DND-41 (cell line): ENCODE results near the gene ZG16B.

Source experiments
- ATAC-seq: fragments of 200-7000 bp; cut with Tn5 transposase; 3 replicates; pipeline ENCODE4 v1.9.1; 2021; ENCODE audit warnings: low read depth; ENCODE audit not compliant: insufficient read depth
- DNase-seq: peaks from one replicate; pipeline ENCODE4 v3.0.0-alpha.2; 2020
- H2AFZ ChIP-seq: 2 replicates; pipeline ENCODE4 v1.6.0; 2012; ENCODE audit warnings: low read depth, low read length
- H3K27ac ChIP-seq: 2 replicates; pipeline ENCODE4 v1.5.1; 2012; ENCODE audit warnings: low read length, inconsistent platforms
- H3K27me3 ChIP-seq: fragments of 200-600 bp; sonication (generic); 2 replicates; pipeline ENCODE4 v1.6.0; 2012; ENCODE audit warnings: low read length, mild to moderate bottlenecking, inconsistent platforms; ENCODE audit not compliant: insufficient read depth, poor library complexity
- H3K36me3 ChIP-seq: 2 replicates; pipeline ENCODE4 v1.5.1; 2012; ENCODE audit warnings: low read length, inconsistent platforms; ENCODE audit not compliant: insufficient read depth
- H3K4me1 ChIP-seq: 2 replicates; pipeline ENCODE4 v1.5.1; 2012; ENCODE audit warnings: mild to moderate bottlenecking, low read length; ENCODE audit not compliant: insufficient read depth
- H3K4me2 ChIP-seq: 2 replicates; pipeline ENCODE4 v1.6.0; 2012; ENCODE audit warnings: mild to moderate bottlenecking, moderate library complexity, low read length, inconsistent platforms; ENCODE audit not compliant: insufficient read depth
- H3K4me3 ChIP-seq, 2 experiments: fragments of 200-600 bp in 1 of 2; shearing (Covaris generic) in 1 of 2; 2 replicates each; pipeline ENCODE4 v1.5.1; 2012 to 2016; ENCODE audit warnings: inconsistent platforms in 2 of 2, low read length in 2 of 2, mild to moderate bottlenecking in 2 of 2, low read depth in 1 of 2, moderate library complexity in 1 of 2
- H3K79me2 ChIP-seq: 2 replicates; pipeline ENCODE4 v1.6.0; 2012; ENCODE audit warnings: low read length, inconsistent platforms; ENCODE audit not compliant: insufficient read depth
- H3K9ac ChIP-seq: 2 replicates; pipeline ENCODE4 v1.6.0; 2012; ENCODE audit warnings: low read depth, mild to moderate bottlenecking, inconsistent platforms, low read length, moderate library complexity
- H3K9me3 ChIP-seq: 2 replicates; pipeline ENCODE4 v1.5.1; 2012; ENCODE audit warnings: low read length, moderate library complexity, mild to moderate bottlenecking, inconsistent platforms; ENCODE audit not compliant: insufficient read depth, severe bottlenecking
- H4K20me1 ChIP-seq: 2 replicates; pipeline ENCODE4 v1.6.0; 2012; ENCODE audit warnings: low read length; ENCODE audit not compliant: insufficient read depth
- EZH2 ChIP-seq: IDR thresholded peaks from 3 replicates; pipeline ENCODE4 v1.6.1; 2012; ENCODE audit warnings: borderline replicate concordance, low read depth, mild to moderate bottlenecking, moderate library complexity, low read length, inconsistent platforms; ENCODE audit not compliant: severe bottlenecking
- TF ChIP-seq, protein P1 (sequence below): IDR thresholded peaks from 2 replicates; pipeline ENCODE4 v1.5.1; 2012; ENCODE audit warnings: borderline replicate concordance, low read length, moderate library complexity, mild to moderate bottlenecking; ENCODE audit not compliant: poor library complexity, severe bottlenecking; ENCODE audit errors: extremely low read depth

ZG16B gene

DNA sequence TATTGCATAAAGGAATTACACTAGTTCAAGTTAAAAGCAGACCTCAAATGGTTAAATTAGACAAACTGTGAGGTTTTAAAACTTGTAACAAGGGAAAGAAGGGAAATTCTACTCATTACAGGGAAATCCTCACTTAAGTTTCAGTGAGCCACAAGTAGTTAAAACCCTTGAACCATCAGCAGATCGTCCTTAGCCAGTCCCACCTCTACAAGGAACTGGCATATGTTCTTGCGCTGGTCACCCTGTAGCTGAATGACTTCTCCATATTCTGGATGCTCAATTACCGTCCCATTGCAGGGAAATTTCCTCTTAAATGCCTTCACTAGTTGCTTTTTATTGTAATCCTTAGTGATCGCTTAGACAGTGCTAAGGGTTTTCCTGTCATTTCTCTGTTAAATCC lies 7.6 kb upstream of the ZG16B start:
- H3K27ac ChIP-seq: no peak overlapping the region
- ATAC-seq (no peak), DNase-seq (no peak)
- H3K4me1 ChIP-seq: no peaks in the 10 kb centered on the region
- H3K36me3 ChIP-seq: no peaks in the 10 kb centered on the region
- H3K4me2 ChIP-seq: no peak overlapping the region
- H4K20me1 ChIP-seq: no peaks in the 10 kb centered on the region; the same call in 1 of the 2 replicates
- H2AFZ ChIP-seq: no peak overlapping the region
- H3K4me3 ChIP-seq: no peak overlapping the region
- H3K9me3 ChIP-seq: no peaks in the 10 kb centered on the region
- TF ChIP-seq, protein P1, sequence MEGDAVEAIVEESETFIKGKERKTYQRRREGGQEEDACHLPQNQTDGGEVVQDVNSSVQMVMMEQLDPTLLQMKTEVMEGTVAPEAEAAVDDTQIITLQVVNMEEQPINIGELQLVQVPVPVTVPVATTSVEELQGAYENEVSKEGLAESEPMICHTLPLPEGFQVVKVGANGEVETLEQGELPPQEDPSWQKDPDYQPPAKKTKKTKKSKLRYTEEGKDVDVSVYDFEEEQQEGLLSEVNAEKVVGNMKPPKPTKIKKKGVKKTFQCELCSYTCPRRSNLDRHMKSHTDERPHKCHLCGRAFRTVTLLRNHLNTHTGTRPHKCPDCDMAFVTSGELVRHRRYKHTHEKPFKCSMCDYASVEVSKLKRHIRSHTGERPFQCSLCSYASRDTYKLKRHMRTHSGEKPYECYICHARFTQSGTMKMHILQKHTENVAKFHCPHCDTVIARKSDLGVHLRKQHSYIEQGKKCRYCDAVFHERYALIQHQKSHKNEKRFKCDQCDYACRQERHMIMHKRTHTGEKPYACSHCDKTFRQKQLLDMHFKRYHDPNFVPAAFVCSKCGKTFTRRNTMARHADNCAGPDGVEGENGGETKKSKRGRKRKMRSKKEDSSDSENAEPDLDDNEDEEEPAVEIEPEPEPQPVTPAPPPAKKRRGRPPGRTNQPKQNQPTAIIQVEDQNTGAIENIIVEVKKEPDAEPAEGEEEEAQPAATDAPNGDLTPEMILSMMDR: no peak
- no peak for TF ChIP-seq EZH2
- H3K9ac ChIP-seq: no peak overlapping the region
- H3K79me2 ChIP-seq: no peaks in the 10 kb centered on the region
- peaks cover 2% of the 10 kb centered on the region for H3K27me3 ChIP-seq

DNA sequence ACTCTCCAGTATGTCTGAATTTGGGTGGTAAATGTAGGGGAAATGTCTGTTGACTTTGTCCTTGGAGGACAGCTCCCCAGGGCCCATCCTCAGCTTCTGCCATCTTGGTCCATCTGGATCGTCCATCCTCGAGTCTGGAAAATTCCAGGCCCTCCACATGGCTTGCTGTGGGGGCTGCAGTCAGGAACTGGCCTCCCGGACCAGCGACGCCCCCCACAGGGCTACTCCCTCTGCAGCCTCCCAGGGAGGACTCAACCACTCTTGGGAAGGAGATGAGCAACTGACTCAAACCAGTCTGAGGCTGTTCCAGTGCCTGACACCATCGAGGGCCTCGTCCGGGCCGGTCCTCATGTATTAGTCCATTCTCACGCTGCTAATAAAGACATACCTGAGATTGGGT lies 5.5 kb upstream of the ZG16B start:
- Histone ChIP-seq H3K4me1 (no peaks in the 10 kb centered on the region), H3K79me2 (no peaks in the 10 kb centered on the region), H3K27me3 (peaks cover 2% of the 10 kb centered on the region), H3K9me3 (no peaks in the 10 kb centered on the region), H3K4me3 (no peak overlapping the region), H3K27ac (no peak overlapping the region), H3K36me3 (no peaks in the 10 kb centered on the region), H3K9ac (no peak overlapping the region), H4K20me1 (no peaks in the 10 kb centered on the region; the same call in 1 of the 2 replicates), H3K4me2 (no peak overlapping the region), H2AFZ (no peak overlapping the region)
- TF ChIP-seq, protein P1: no peak
- TF ChIP-seq EZH2: no peak
- DNase-seq (no peak), ATAC-seq (no peak)

DNA sequence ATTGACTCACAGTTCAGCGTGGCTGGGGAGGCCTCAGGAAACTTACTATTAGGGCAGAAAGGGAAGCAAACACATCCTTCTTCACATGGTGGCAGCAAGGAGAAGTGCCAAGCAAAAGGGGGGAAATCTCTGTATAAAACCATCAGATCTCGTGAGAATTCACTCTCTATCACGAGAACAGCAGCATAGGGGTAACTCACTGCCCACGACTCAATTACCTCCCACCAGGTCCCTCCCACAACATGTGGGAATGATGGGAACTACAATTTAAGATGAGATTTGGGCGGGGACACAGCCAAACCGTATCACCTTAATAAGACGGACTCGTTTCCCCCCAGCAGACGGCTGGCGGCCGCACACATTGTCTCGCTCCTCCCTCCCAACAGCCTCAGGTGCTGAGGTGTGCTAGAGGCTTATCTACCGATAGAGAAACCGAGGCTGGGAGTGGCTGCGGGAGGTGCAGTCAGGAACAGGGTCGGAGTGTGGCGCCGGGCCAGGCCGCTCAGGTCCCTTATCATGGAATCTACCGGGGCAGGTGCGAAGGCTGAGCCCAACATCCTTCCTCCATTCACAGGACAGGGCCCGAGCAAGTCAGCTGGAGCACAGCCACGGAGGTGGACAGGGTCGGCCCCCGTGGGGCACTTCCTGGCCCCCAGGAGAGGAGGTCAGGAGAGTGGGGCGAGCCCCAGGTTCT lies 4.9 kb upstream of the ZG16B start:
- Histone ChIP-seq H3K36me3 (no peaks in the 10 kb centered on the region), H2AFZ (no peak overlapping the region), H3K79me2 (no peaks in the 10 kb centered on the region), H3K27me3 (peaks cover 2% of the 10 kb centered on the region), H3K9me3 (no peaks in the 10 kb centered on the region), H3K9ac (no peak overlapping the region), H3K4me1 (no peaks in the 10 kb centered on the region), H4K20me1 (no peaks in the 10 kb centered on the region; the same call in 1 of the 2 replicates), H3K27ac (no peak overlapping the region), H3K4me2 (no peak overlapping the region), H3K4me3 (no peak overlapping the region)
- DNase-seq: no peak
- no peak for TF ChIP-seq EZH2
- TF ChIP-seq, protein P1: no peak
- ATAC-seq: no peak

DNA sequence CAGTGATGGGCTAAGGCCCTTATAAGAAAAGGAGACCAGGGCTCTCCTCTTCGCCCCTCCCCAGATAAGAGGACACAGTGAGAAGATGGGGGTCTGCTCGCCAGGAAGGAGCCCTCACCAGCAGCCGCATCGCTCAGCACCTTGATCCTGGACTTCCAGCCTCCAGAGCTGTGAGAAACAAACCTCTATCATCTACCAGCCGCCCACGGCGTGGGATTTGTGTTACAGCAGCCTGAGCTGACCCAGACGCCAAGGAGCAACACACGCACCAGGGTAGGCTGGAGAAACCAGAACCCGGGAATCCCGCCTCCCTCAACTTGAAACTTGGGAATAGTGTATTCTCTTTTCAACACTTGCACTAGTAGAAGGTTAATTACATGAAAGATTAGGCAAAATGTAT lies 4.2 kb upstream of the ZG16B start:
- Histone ChIP-seq H3K9me3 (no peaks in the 10 kb centered on the region), H3K4me1 (no peaks in the 10 kb centered on the region), H3K9ac (no peak overlapping the region), H2AFZ (no peak overlapping the region), H3K4me2 (no peak overlapping the region), H3K4me3 (no peak overlapping the region), H4K20me1 (no peaks in the 10 kb centered on the region; the same call in 1 of the 2 replicates), H3K79me2 (no peaks in the 10 kb centered on the region), H3K36me3 (no peaks in the 10 kb centered on the region), H3K27ac (no peak overlapping the region), H3K27me3 (peaks cover 2% of the 10 kb centered on the region)
- ATAC-seq: no peak
- DNase-seq: no peak
- TF ChIP-seq EZH2: no peak
